ENCODE results near the gene BMP7.

DNA sequence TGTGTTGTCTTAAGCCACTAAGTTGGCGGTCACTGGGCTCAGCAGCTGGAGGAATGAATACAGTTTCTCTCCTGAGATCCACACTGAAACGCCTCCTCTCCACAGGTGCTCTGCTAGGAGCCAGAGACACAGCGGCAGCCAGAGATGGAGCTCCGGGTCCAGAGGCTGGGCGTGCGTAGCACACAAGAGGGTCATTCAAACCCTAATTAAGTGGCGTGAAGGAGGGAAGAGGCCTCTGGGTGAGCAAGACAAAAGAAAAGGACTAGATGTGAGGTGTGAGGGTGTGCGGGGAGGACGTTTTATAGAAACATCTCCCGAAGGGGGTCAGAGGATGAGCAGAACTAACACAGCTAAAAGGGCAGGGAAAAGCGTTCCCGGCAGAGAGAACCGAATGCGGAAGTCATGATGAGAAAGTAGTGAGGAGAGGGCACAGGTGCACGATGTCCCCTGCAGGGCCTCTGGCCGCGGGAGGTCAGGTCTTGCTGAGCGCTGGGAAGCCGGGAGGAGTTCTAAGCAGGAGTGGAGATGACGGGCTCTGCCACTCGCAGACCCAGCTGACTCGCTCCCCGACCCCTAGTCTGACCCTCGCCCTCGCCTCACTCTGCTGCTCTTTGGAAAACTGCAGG, 54.4 kb downstream of the BMP7 start:
- TF ChIP-seq GATA3 (IDR thresholded peaks at IDR 0.05; ENCODE audit: low read depth, low read length) (no peak), GATA2 (IDR thresholded peaks at IDR 0.05; ENCODE audit: low read depth, low read length) (no peak)

Data from SH-SY5Y (cell line).